Nephron (organoid): Measurements from ENCODE around the gene TSR1.
A peak's percentile ranks its signal among the peaks of the same experiment; 100 is the strongest.

Experiments
- H3K27ac Mint-ChIP-seq, 3 experiments: 2 replicates each; pipeline ENCODE4 v1.8.0; 2020; ENCODE audit warnings: mixed read lengths in 3 of 3, mild to moderate bottlenecking in 2 of 3, moderate library complexity in 1 of 3
- H3K27me3 Mint-ChIP-seq: 2 replicates; pipeline ENCODE4 v1.8.0; 2021; ENCODE audit warnings: low read depth, mild to moderate bottlenecking, moderate library complexity, mixed read lengths
- H3K36me3 Mint-ChIP-seq: 2 replicates; pipeline ENCODE4 v1.8.0; 2020; ENCODE audit warnings: low read depth, mixed read lengths
- H3K4me1 Mint-ChIP-seq: 2 replicates; pipeline ENCODE4 v1.8.0; 2020; ENCODE audit warnings: mixed read lengths
- H3K4me3 Mint-ChIP-seq, 3 experiments: 2 replicates each; pipeline ENCODE4 v1.8.0; 2020; ENCODE audit warnings: mild to moderate bottlenecking in 3 of 3, mixed read lengths in 3 of 3, moderate library complexity in 2 of 3
- H3K9me3 Mint-ChIP-seq: 2 replicates; pipeline ENCODE4 v1.8.0; 2020; ENCODE audit warnings: mixed read lengths
- TF ChIP-seq, protein P1 (sequence below), 3 experiments: fragments of 200-600 bp; sonication (generic); IDR thresholded peaks; one replicate each; pipeline ENCODE4 v1.5.0; 2021; ENCODE audit warnings: antibody characterized with exemption in 3 of 3; ENCODE audit not compliant: unreplicated experiment in 3 of 3

The TSR1 gene

DNA sequence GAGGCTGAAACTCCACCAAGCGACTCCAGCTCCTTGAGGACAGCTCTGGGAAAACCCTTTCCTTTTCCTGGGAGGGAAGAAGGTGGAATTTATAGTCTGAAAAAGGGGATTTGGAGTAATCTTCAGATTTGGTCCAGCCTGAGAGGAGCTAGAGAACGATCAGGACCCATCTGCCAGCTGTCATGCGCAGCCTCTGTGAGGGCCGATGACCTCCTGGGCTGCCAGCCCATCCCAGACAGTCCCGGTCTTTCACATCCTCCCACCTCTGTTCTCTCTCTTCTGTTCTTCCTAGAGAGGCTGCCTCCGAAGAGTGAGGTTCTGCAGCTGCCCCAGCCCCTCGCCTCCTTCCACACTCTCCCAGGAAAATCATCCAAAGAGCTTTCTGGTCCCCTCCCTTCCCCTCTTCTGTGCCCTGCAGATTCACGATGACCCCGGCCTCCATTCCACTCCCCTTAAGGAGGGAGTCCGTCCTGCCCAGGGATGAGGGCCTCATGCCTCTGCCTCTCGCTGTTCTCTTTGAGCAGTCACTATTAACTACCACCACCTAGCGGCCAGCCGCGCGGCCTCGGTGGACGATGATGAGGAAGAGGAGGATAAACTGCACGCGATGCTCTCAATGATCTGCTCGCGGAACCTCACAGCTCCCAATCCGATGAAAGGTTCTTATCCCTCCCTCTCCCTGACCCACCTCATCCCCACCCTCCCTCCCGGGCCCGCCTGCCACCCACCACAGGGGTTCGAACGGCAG is 30.7 kb upstream of the TSR1 start:
- peak overlapping the region; percentile 70 to 75 (median 71) for H3K27ac Mint-ChIP-seq
- H3K27me3 Mint-ChIP-seq = no peaks in the 10 kb centered on the region
- peaks cover 29% of the 10 kb centered on the region for H3K4me1 Mint-ChIP-seq
- H3K36me3 Mint-ChIP-seq = peaks cover 7% of the 10 kb centered on the region
- TF ChIP-seq, protein P1, sequence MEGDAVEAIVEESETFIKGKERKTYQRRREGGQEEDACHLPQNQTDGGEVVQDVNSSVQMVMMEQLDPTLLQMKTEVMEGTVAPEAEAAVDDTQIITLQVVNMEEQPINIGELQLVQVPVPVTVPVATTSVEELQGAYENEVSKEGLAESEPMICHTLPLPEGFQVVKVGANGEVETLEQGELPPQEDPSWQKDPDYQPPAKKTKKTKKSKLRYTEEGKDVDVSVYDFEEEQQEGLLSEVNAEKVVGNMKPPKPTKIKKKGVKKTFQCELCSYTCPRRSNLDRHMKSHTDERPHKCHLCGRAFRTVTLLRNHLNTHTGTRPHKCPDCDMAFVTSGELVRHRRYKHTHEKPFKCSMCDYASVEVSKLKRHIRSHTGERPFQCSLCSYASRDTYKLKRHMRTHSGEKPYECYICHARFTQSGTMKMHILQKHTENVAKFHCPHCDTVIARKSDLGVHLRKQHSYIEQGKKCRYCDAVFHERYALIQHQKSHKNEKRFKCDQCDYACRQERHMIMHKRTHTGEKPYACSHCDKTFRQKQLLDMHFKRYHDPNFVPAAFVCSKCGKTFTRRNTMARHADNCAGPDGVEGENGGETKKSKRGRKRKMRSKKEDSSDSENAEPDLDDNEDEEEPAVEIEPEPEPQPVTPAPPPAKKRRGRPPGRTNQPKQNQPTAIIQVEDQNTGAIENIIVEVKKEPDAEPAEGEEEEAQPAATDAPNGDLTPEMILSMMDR (IDR thresholded peaks at IDR 0.05; ENCODE audit: unreplicated experiment in 3 of 3) = peak; percentile 44 to 49 (median 45)
- H3K4me3 Mint-ChIP-seq = peak overlapping the region in 1 of 3 experiments; percentile 49
- no peaks in the 10 kb centered on the region for H3K9me3 Mint-ChIP-seq

DNA sequence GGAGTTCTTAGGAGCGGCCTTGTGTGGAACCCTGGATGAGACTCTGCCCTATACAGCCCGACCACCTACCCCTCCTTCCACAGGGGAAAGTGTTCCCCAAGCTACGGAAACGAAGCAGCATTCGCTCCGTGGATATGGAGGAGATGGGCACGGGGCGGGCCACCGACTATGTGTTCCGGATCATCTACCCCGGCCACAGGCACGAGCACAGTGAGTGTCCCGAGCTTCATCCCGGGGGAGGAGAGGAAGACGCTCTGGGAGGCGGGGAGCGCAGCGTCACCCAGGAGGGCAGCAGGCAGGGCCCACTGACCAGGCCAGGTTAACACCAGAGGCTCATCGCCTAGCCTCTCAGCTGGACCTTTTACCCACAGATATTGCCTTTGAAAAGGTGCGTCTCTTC is 28.9 kb upstream of the TSR1 start:
- H3K4me3 Mint-ChIP-seq = no peak overlapping the region
- no peaks in the 10 kb centered on the region for H3K27me3 Mint-ChIP-seq
- peaks cover 7% of the 10 kb centered on the region for H3K36me3 Mint-ChIP-seq

DNA sequence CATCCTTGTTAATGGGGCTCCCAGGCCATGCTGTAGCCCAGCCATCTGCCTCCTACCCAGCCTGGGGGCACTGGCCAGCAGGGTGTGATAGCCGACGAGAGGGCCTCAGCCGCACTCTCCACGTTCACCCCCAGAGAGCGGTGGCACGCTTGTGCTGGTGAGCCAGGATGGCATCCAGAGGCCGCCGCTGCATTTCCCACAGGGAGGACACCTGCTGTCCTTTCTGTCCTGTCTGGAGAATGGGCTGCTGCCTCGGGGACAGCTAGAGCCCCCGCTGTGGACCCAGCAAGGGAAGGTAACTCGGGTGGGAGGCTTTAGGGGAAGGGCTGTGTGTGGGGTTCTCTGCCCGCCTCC is 28.5 kb upstream of the TSR1 start:
- Mint-ChIP-seq H3K27ac (no peak overlapping the region), H3K36me3 (peaks cover 7% of the 10 kb centered on the region), H3K4me3 (no peak overlapping the region), H3K4me1 (peaks cover 25% of the 10 kb centered on the region), H3K27me3 (no peaks in the 10 kb centered on the region), H3K9me3 (no peaks in the 10 kb centered on the region)
- TF ChIP-seq, protein P1 (IDR thresholded peaks at IDR 0.05; ENCODE audit: unreplicated experiment in 3 of 3) = no peak

More for the DNA sequence above, 28.9 kb upstream of the TSR1 start:
- TF ChIP-seq, protein P1 (IDR thresholded peaks at IDR 0.05; ENCODE audit: unreplicated experiment in 3 of 3) = no peak
- Mint-ChIP-seq H3K27ac (no peak overlapping the region), H3K9me3 (no peaks in the 10 kb centered on the region), H3K4me1 (peaks cover 29% of the 10 kb centered on the region)

DNA sequence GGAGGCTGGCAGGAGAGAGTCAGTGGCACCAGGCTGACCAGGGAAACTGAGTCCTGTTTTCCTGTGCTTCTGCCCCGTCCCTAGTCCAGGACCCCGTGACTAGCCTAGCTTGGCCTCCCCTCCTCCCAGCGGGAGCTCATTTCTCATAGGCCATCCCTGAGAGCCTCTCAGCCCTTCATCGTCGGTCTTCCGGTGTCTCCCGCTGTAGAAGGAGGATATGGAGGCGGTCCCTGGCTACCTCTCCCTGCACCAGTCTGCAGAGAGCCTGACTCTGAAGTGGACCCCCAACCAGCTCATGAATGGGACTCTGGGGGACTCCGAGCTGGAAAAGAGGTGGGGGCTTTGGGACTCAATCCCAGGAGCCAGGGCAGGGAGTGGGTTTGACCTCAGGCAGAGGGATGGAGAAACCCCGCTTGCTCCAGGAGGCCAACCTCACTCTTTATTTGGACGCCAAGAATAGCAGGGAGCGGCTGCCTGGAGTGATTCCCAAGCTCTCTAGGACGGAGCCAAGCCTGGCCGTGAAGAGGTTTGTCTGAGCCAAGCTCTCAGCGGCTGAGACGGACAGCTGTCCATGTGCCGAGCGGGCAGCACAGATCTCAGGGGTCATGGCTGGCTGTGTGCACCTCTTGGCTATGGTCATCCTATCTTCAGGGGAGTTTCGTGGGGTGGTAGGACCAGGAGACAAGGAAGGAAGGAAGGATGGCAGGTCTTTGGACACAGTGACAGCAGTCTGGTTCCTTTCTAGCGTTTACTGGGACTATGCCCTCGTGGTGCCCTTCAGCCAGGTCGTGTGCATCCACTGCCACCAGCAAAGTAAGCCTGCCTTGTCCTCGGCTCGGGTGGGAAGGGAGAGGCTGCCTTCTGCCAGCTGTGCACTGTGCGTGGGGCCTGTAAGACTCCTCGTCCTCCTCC is 27.9 kb upstream of the TSR1 start:
- no peaks in the 10 kb centered on the region for H3K9me3 Mint-ChIP-seq
- no peak overlapping the region for H3K4me3 Mint-ChIP-seq
- H3K27ac Mint-ChIP-seq = no peak overlapping the region
- H3K27me3 Mint-ChIP-seq = no peaks in the 10 kb centered on the region
- TF ChIP-seq, protein P1 (IDR thresholded peaks at IDR 0.05; ENCODE audit: unreplicated experiment in 3 of 3) = no peak
- peaks cover 7% of the 10 kb centered on the region for H3K36me3 Mint-ChIP-seq
- peaks cover 22% of the 10 kb centered on the region for H3K4me1 Mint-ChIP-seq

DNA sequence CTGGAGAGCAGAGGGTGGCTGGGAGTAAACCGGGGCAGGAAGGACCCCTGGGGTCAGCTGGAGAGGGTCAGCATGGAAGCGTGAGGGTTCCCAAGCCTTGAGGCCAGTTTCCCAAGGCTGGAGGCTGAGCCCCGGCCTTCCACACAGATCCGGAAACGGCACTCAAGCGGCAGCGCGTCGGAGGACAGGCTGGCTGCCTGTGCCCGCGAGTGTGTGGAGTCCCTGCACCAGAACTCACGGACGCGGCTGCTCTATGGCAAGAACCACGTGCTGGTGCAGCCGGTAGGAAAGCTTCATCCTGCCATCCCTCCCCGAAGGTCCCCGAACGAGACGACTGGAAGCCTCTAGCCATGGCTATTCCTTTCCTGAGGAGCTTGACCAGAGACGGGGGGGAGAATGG is 27.1 kb upstream of the TSR1 start:
- Mint-ChIP-seq H3K9me3 (no peaks in the 10 kb centered on the region), H3K27me3 (no peaks in the 10 kb centered on the region), H3K36me3 (peaks cover 7% of the 10 kb centered on the region), H3K4me1 (peaks cover 23% of the 10 kb centered on the region), H3K4me3 (no peak overlapping the region), H3K27ac (no peak overlapping the region)
- TF ChIP-seq, protein P1 (IDR thresholded peaks at IDR 0.05; ENCODE audit: unreplicated experiment in 3 of 3) = no peak
